GM21825 (cell line): ENCODE results near the gene APOA1.

Experiments
- ATAC-seq: cut with Tn5 transposase; IDR thresholded peaks from one replicate; pipeline ENCODE4 v1.9.1; 2021; ENCODE audit warnings: mild to moderate bottlenecking, moderate library complexity; ENCODE audit not compliant: unreplicated experiment

Gene APOA1

DNA sequence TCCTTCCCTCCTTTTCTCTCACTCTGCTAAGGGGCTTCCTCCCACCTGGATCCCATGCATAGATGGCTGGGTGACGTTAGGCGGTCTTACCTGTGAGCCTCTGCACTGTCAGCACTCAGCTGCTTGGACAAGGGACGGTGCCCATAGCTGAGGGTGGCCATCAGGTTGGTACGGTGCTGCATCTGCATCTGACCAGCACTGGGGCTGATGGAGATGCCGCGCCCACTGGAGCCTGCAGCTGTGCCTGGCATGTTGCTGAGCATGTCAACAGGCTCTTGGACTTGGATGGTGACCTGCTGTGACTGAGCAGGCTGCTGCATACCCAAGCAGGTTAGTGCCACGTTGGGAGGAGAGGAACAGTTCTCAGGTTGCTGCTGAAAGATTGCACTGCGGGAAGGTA lies 21.8 kb upstream of the APOA1 start:
- ATAC-seq: no peak

- no peak for ATAC-seq
These were observed 20.5 kb upstream of the APOA1 start for GRCh38 chr11:116857936-116858335.

GRCh38 chr11:116857316-116857715 lies 19.9 kb upstream of the APOA1 start:
- no peak for ATAC-seq

DNA sequence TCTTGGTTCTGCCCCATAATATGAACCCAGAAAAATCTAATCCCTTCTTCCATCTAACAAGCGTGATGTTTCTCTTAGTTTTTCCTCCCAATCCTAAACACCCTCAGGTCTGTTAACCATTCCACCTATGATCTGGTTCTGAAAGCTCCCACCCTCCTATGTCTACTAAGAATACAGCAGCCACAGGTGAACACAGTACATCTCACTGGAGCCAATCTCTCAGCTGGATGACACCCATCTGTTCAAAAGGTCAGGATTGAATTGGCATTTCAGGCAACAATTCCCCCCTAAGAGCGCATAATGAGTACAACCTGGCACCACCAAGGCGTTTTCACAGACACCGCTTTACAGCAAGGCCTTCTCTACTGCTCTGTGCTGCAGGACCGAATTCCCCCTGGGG lies 19.0 kb upstream of the APOA1 start:
- ATAC-seq: no peak

DNA sequence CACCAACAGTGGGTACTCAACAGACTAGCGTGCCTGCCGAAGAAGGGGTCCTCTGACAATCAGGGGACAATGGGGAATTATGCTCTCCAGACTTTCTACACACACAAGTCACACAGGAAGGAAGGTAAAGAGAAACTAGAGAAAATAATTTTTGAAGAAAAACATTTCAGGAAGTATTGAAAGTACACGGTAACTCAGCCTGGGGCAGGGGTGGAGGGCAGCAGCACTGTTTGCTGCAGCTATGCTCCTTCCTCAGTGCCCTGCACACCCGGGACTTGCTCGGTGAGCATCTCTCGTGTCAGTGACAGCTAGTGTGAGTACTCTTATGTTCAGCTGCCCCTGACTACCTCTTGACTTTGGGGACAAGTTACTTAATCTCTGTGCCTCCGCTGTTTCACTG lies 18.0 kb upstream of the APOA1 start:
- no peak for ATAC-seq

DNA sequence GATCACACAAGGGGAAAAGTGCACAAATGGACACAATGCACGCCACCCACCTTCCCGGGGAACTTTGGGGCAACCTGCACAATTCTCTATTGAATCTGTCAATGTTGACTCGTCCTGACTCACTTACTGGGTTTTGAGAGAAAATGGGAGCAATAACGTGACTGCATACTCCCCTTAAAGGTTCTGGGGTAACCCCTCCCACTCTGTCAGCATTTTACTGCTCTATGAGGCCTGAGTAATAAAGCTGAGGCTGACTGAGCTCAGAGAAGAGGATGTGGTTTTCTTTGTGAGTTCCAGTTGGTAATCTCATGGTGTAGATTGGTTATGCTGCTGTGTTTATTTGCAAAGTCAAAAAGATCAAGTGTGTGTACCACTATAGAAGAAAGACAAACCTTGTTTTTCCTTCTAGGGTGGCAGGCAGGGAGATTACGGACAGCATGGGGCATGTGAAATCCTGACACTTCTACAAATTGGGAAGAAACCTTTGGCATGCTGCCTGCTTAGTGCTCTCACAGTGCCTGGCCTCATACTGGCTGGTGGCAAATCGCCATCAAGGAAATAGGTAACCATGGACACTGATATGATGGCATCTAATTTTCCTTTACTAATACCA lies 16.1 kb upstream of the APOA1 start:
- peak; percentile 92 for ATAC-seq

DNA sequence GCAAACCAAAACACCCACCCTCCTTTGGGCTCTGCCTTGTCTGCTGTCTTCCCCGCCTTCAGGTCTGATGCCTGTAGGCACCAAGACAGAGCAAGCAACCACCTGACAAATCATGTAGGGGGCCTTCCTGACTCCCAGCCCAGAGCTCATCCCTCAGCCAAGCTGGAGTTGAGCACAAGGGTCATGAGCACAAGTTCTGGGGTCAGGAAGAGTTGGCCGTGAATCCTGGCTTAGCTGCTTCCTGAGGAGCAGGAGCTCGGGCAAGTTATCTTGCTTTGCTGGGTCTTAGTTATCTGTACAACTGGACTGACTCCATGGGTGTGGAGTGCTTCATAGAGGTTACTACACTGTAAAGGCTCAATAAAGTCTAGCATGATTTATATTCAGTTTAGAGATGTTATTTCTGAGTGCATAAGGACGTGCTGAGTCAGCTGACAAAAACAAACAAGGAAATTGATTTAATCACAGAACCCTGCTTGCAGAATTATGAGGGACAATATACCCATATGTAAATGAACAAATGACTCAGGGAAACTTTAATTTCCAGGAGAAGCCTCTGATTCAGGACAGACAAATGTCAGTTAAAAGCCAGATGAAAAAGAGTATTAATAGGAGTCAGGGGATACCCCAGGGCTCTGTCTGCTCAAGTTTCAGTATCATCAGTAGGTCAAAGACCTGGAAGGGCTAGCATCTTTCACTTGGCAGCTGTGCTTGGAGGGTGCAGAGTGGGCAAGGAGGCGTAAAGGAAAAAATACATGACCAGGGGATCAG lies 15.0 kb upstream of the APOA1 start:
- ATAC-seq: peak; percentile 53

GRCh38 chr11:116851626-116852025 lies 14.2 kb upstream of the APOA1 start:
- no peak for ATAC-seq

GRCh38 chr11:116849486-116849885 lies 12.1 kb upstream of the APOA1 start:
- ATAC-seq: no peak

DNA sequence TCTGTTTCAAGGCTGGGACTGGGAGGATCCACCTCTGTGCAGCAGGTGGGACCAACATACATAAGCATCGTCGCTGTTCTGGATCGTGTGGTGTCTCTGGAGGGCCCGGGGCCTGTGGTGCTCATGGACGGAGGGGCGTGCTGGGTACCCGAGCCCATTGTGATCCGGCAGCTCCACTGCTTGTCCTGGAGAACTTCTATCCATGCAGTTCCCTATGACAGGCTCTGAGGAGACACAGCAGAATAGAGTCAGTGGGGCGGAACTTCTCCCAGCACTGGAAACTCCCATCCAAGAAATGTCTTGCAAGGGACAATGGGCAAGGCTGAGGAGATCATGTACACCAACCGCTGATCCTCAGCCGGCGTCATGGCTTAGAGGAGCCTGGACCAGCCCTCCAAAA lies 11.6 kb upstream of the APOA1 start:
- no peak for ATAC-seq

DNA sequence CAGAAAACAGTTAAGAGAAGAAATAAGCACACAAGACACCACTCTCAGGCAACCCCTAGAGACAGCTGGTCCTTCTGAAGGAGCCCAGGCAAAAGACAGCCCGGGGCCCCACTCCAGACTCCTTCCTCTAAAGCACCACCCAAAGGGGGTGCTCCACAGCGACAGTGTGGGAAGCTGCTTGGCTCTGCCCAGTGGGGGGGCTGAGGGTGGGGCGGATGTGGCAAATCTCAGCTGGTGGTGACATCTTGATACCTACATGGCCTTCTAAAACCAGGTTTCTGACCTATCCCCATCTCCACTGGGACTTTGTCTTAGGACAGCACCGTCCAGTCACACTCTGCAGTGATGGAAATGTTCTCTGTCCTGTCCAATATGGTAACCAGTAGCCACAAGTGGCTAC lies 10.2 kb upstream of the APOA1 start:
- ATAC-seq: no peak

GRCh38 chr11:116844722-116845121 lies 7.3 kb upstream of the APOA1 start:
- ATAC-seq: no peak

- no peak for ATAC-seq
These were observed 6.2 kb upstream of the APOA1 start for GRCh38 chr11:116843661-116844060.

GRCh38 chr11:116842909-116843308 lies 5.5 kb upstream of the APOA1 start:
- ATAC-seq: no peak

DNA sequence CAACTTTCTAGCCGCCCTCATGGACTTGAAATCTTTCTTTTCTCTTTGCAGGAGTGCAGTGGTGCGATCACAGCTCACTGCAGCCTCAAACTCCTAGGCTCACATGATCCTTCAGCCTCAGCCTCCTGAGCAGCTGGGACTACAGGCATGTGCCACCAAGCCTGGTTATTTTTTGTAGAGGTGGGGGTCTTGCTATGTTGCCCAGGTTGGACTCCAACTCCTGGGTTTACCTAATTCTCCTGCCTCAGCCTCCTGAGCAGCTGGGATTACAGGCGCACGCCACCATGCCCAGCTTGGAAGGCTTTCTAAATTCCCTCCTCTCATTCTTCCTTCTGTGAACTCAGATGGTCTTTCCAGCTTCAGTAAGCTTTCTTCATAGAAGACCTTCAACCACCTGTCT lies 4.7 kb upstream of the APOA1 start:
- ATAC-seq: no peak

- no peak for ATAC-seq
These were observed 3.4 kb upstream of the APOA1 start for GRCh38 chr11:116840746-116841296.

- ATAC-seq: no peak
These were observed 2.9 kb upstream of the APOA1 start for GRCh38 chr11:116840224-116840745.

GRCh38 chr11:116838321-116839084 lies 1.1 kb upstream of the APOA1 start:
- no peak for ATAC-seq

DNA sequence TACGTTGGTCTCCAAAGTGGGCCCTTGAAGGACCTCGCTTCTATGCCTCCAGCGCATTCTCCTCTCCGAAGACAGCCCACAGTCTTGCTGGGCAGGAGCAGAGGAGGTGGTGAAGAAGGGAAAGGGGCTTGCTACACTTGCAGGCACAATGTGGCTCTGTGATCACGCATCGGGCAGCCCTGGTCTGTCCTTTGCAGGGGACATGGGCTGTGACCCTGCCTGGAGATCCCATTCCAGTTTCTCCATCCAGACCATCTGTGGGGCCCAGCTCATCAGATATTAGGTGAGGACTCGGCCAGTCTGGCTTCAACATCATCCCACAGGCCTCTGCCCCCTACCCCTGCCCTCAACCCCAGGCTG lies 810 bp downstream of the APOA1 start:
- ATAC-seq: no peak

DNA sequence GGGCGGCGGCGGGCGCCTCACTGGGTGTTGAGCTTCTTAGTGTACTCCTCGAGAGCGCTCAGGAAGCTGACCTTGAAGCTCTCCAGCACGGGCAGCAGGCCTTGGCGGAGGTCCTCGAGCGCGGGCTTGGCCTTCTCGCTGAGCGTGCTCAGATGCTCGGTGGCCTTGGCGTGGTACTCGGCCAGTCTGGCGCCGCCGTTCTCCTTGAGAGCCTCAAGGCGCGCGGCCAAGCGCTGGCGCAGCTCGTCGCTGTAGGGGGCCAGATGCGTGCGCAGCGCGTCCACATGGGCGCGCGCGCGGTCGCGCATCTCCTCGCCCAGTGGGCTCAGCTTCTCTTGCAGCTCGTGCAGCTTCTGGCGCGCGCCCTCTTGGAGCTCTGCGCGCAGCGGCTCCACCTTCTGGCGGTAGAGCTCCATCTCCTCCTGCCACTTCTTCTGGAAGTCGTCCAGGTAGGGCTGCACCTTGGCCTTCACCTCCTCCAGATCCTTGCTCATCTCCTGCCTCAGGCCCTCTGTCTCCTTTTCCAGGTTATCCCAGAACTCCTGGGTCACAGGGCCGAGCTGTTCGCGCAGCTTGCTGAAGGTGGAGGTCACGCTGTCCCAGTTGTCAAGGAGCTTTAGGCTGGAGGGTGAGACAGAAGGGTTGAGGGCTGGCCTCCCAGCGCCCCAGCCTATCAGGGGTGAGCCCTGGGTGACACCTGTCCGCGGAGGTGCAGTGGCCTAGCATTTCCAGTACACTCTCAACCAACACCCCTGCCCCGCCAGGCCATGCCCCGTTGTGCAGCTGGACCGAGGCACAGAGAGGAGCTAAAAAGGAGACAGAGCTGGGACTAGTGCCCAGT lies 1.4 kb downstream of the APOA1 start:
- ATAC-seq: peak; percentile 85
